ENCODE data around the gene SPIB. TPM values are rescaled to one million over a fixed set of nuclear protein-coding genes. Genes with fewer than 3 reads are reported as not detected.

The SPIB gene
- total and polyA plus RNA-seq, 12 donors, result 0.10 to 0.42 (median 0.20) TPM; not detected in 9

DNA sequence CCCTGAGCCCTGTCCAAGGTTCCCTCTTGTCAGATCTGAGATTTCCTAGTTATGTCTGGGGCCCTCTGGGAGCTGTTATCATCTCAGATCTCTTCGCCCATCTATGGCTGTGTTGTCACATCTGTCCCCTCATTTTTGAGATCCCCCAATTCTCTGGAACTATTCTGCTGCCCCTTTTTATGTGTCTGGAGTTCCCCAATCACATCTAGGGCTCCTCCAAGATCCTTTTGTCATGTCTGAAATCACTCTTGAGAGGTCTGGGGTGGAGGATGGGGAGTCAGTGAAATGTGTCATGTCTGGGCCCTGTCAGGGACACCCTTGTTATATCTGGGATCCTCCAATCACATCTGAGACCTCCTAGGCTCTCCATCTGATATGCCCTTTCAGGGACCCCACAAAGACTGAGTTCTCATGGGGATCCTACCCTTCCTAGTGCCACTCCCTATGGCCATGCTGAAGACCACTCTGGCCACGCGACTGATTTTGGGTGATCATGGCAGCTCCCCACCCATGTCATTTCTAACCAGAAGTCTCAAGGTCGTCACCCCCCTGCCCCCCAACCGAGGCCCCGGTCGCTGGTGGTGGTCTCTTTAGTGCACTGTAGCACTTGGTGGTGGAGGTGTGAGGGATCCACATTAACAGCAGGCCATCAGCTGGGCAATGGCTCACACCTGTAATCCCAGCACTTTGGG is 10.2 kb downstream of the SPIB start:
- TF ChIP-seq, protein P1, sequence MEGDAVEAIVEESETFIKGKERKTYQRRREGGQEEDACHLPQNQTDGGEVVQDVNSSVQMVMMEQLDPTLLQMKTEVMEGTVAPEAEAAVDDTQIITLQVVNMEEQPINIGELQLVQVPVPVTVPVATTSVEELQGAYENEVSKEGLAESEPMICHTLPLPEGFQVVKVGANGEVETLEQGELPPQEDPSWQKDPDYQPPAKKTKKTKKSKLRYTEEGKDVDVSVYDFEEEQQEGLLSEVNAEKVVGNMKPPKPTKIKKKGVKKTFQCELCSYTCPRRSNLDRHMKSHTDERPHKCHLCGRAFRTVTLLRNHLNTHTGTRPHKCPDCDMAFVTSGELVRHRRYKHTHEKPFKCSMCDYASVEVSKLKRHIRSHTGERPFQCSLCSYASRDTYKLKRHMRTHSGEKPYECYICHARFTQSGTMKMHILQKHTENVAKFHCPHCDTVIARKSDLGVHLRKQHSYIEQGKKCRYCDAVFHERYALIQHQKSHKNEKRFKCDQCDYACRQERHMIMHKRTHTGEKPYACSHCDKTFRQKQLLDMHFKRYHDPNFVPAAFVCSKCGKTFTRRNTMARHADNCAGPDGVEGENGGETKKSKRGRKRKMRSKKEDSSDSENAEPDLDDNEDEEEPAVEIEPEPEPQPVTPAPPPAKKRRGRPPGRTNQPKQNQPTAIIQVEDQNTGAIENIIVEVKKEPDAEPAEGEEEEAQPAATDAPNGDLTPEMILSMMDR (IDR thresholded peaks at IDR 0.05), result no peak
- WGBS, 2 donors, result 78 to 88% methylated on average over 7 of the region's 7 CpGs
- H3K27ac ChIP-seq, result peak overlapping the region in 1 of 10 donors; percentile 88
- H3K4me3 ChIP-seq, result no peak overlapping the region
- no peaks in the 10 kb centered on the region for H3K36me3 ChIP-seq
- H3K4me1 ChIP-seq, result peaks cover 0 to 31% (median 20%) of the 10 kb centered on the region in 9 donors
- H3K9me3 ChIP-seq, result no peaks in the 10 kb centered on the region
- no peak for DNase-seq
- ATAC-seq, result no peak
- peaks cover 0 to 38% (median 14%) of the 10 kb centered on the region in 7 donors for H3K27me3 ChIP-seq
- intact Hi-C loops (cut with DNase I), result no loop called here

DNA sequence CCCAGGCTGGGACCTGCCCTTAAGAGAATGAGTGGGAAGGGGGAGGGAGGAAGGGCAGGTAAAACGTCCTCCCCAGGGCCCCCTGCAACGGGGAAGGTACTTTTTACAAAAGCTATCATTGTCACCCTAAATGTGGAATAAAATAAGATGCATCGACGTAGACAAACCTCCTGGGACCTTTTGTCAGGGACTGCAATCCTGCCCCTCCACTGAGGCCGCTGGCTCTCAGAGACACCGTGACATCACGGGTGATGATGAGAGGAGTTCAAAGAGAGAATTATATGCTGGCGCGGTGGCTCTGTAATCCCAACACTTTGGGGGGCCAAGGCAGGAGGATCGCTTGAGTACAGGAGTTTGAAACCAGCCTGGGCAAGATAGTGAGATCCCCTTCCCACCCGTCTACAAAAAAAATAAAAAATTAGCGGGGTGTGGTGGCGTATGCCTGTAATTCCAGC is 12.2 kb downstream of the SPIB start:
- intact Hi-C loops (cut with DNase I), result no loop called here
- Histone ChIP-seq H3K4me1 (peaks cover 0 to 31% (median 20%) of the 10 kb centered on the region in 9 donors), H3K4me3 (peak overlapping the region in 9 of 10 donors; percentile 48 to 74 (median 67)), H3K36me3 (no peaks in the 10 kb centered on the region), H3K27me3 (peaks cover 0 to 46% (median 14%) of the 10 kb centered on the region in 7 donors), H3K27ac (peak overlapping the region in 6 of 10 donors; percentile 60 to 92 (median 70)), H3K9me3 (no peaks in the 10 kb centered on the region)
- TF ChIP-seq, protein P1 (IDR thresholded peaks at IDR 0.05), result no peak
- ATAC-seq (no peak), DNase-seq (no peak)
- 18 to 29% methylated on average over 13 of the region's 13 CpGs for WGBS, 2 donors

DNA sequence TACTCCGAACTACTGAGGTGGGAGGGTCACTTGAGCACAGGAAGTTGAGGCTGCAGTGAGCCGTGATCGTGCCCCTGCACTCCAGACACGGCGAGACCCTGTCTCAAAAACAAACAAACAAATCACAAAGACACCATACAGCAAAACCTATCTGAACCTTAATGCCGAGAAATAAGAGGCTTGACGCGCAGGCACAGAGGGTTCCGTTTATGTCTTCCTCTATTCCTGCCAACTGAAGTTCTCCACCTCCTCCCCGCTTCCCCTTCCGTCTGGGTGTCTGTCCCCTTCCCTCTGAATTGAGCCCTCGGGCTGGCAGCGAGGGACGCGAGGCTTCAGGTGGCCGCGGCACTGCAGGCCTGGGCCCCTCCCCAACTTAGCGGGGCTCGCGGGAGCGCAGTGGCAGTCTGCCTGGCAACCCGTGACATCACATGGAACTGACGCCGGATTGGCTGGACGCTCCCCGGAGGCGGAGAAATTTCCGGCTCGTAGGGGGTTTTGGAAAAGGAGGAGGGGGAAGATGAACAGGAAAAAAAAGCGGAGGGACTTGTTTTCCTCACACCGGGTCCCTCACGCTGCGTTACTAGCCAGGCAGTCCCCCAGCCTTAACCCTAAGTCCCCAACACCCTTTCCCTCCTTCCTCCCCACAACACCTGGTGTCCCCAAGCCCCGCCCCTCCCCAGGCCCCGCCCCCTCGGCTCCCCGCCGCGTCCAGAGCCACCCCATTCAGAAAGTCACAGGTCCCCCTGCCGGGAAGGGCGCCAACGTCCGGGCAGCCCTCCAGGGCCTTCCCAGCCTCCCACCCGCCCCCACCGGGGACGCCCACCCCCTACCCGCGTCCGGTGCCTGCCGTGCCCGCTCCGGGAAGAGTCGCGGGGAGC is 12.8 kb downstream of the SPIB start:
- peak overlapping the region; percentile 48 to 74 (median 68) for H3K4me3 ChIP-seq
- no peaks in the 10 kb centered on the region for H3K36me3 ChIP-seq
- 1 to 2% methylated on average over 49 to 54 of the region's 54 CpGs for WGBS, 2 donors
- DNase-seq (peak; percentile 82 to 85), ATAC-seq (peak; percentile 87 to 95 (median 93))
- H3K27ac ChIP-seq, result peak overlapping the region in 8 of 10 donors; percentile 3 to 92 (median 66)
- intact Hi-C loops (cut with DNase I), result no loop called here
- TF ChIP-seq, protein P1 (IDR thresholded peaks at IDR 0.05), result no peak
- peaks cover 0 to 31% (median 20%) of the 10 kb centered on the region in 9 donors for H3K4me1 ChIP-seq
- no peaks in the 10 kb centered on the region for H3K9me3 ChIP-seq
- H3K27me3 ChIP-seq, result peaks cover 0 to 46% (median 14%) of the 10 kb centered on the region in 7 donors
